ENCODE measurements around the gene WNK2.
"Not testable (repeated sequence)": the region's sequence is repeated elsewhere in the genome, so short reads cannot be mapped to it uniquely, and the experiment has no call there.

- TF ChIP-seq CTCF (tag by site-specific recombination; IDR thresholded peaks at IDR 0.05); ZNF837 (tag by site-specific recombination; IDR thresholded peaks at IDR 0.05); ZNF623 (tag by site-specific recombination; IDR thresholded peaks at IDR 0.05); ZBTB26 (tag by site-specific recombination; optimal IDR thresholded peaks at IDR 0.05); REST (tag by site-specific recombination; IDR thresholded peaks at IDR 0.05): not testable (repeated sequence)
Measured at GRCh38 chr9:93341820-93342219, 157.9 kb downstream of the WNK2 start.

All from HEK293 (cell line).